Left ventricle myocardium superior (tissue), 1 donor: ENCODE measurements around the gene SASS6. TPM values are rescaled to one million over a fixed set of nuclear protein-coding genes. Genes with fewer than 3 reads are reported as not detected.

ENCODE experiments used
- ATAC-seq: fragments of 200-7000 bp; cut with Tn5 transposase; one replicate; pipeline ENCODE4 v1.9.1; 2020; ENCODE audit warnings: mild to moderate bottlenecking, moderate library complexity
- DNase-seq: peaks from one replicate; pipeline ENCODE4 v3.0.0-alpha.2; 2020
- intact Hi-C: fragments of 100-400 bp; cut with micrococcal nuclease; formaldehyde crosslinking; loops from one replicate; pipeline ENCODE4 v1.11.0; 2022
- total RNA-seq: library from RNA; stranded (reverse); fragmentation: NEBNext Ultra II Directional; extraction: Animal tissue kit (Norgen Biotek cat#: 25700); gene quantifications from one replicate; pipeline ENCODE4 v1.2.1, GENCODE V29; 2021
- donor health status: DM: no; HTN: yes; CAD: no; lungs with severe emphysema.

SASS6 gene
- total RNA-seq, 1 donor from 2014 or later = 2.2 TPM

GRCh38 chr1:100122177-100122576 lies 10.6 kb downstream of the SASS6 start:
- DNase-seq (no peak), ATAC-seq (no peak)
- intact Hi-C loops = no loop called here

GRCh38 chr1:100115524-100115923 lies 17.2 kb downstream of the SASS6 start:
- ATAC-seq (no peak), DNase-seq (no peak)
- intact Hi-C loops = no loop called here

- DNase-seq (no peak), ATAC-seq (no peak)
- intact Hi-C loops = no loop called here
These were observed 23.1 kb downstream of the SASS6 start for GRCh38 chr1:100109554-100110066.

- ATAC-seq (no peak), DNase-seq (no peak)
- intact Hi-C loops = no loop called here
These were observed 25.0 kb downstream of the SASS6 start for GRCh38 chr1:100107696-100108095.

- DNase-seq (no peak), ATAC-seq (no peak)
- intact Hi-C loops = no loop called here
These were observed 31.2 kb downstream of the SASS6 start for GRCh38 chr1:100101564-100101963.

- peak; percentile 42 for ATAC-seq
- no peak for DNase-seq
- intact Hi-C loops = no loop called here
These were observed 32.5 kb downstream of the SASS6 start for GRCh38 chr1:100100202-100100601.

GRCh38 chr1:100090471-100090870 lies 42.3 kb downstream of the SASS6 start:
- ATAC-seq (no peak), DNase-seq (no peak)
- intact Hi-C loops = no loop called here

- ATAC-seq (no peak), DNase-seq (no peak)
- intact Hi-C loops = no loop called here
These were observed 43.6 kb downstream of the SASS6 start for GRCh38 chr1:100089082-100089481.

- intact Hi-C loops = no loop called here
- DNase-seq (no peak), ATAC-seq (no peak)
These were observed 45.3 kb downstream of the SASS6 start for GRCh38 chr1:100087396-100087795.

GRCh38 chr1:100080331-100080730 lies 52.4 kb downstream of the SASS6 start:
- ATAC-seq (no peak), DNase-seq (no peak)
- intact Hi-C loops = no loop called here

- ATAC-seq = no peak
- DNase-seq = no peak
- intact Hi-C loops = no loop called here
These were observed 55.2 kb downstream of the SASS6 start for GRCh38 chr1:100077531-100077930.

- ATAC-seq = no peak
- intact Hi-C loops = no loop called here
- no peak for DNase-seq
These were observed 56.0 kb downstream of the SASS6 start for GRCh38 chr1:100076744-100077143.

- DNase-seq (no peak), ATAC-seq (no peak)
- intact Hi-C loops = no loop called here
These were observed 56.4 kb downstream of the SASS6 start for GRCh38 chr1:100076319-100076718.

- ATAC-seq (no peak), DNase-seq (no peak)
- intact Hi-C loops = no loop called here
These were observed 57.0 kb downstream of the SASS6 start for GRCh38 chr1:100075773-100076172.

GRCh38 chr1:100074604-100075395 lies 57.9 kb downstream of the SASS6 start:
- intact Hi-C loops = no loop called here
- no peak for DNase-seq
- peak; percentile 15 for ATAC-seq

GRCh38 chr1:100073531-100073930 lies 59.2 kb downstream of the SASS6 start:
- no peak for ATAC-seq
- no peak for DNase-seq
- intact Hi-C loops = no loop called here

GRCh38 chr1:100070201-100070939 lies 62.4 kb downstream of the SASS6 start:
- ATAC-seq (no peak), DNase-seq (no peak)
- intact Hi-C loops = no loop called here

GRCh38 chr1:100065969-100066227 lies 66.8 kb downstream of the SASS6 start:
- no peak for ATAC-seq
- intact Hi-C loops = no loop called here

GRCh38 chr1:100065183-100065968 lies 67.4 kb downstream of the SASS6 start:
- ATAC-seq (no peak), DNase-seq (no peak)
- intact Hi-C loops = no loop called here

More at GRCh38 chr1:100065969-100066227, 66.8 kb downstream of the SASS6 start:
- DNase-seq = no peak

GRCh38 chr1:100061681-100062080 lies 71.0 kb downstream of the SASS6 start:
- DNase-seq (no peak), ATAC-seq (no peak)
- intact Hi-C loops = no loop called here
